ENCODE data around the gene CPAMD8. TPM values are rescaled to one million over a fixed set of nuclear protein-coding genes. Genes with fewer than 3 reads are reported as not detected.

CPAMD8 gene
- total RNA-seq, 2 donors from 2014 or later, result 2.0 to 5.2 TPM

DNA sequence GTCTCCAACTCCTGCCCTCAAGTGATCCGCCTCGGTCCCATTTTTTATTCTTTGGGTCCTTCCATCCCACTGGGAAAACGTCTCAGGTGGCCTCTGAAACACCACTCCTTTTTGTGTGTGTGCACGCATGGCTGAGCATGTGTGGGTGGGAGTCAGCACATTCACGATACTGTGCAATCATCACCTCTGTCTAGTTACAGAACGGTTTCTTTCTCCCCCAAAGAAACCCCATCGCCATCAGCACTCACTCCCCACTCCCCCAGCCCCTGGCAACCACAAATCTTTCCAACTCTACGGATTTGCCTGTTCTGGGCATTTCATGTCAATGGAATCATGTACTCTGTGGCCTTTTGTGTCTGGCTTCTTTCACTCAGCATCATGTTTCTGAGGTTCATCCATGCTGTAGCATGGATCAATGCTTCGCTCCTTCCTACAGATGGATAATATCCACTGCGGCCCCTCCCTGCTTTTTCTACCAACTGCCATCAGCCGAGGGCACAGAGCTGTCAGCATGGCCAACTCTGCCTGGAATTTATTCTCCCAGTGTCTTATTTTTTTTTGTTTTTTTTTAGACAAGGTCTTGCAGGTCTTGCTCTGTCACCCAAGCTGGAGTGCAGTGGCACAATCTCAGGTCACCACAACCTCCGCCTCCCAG is 128.1 kb downstream of the CPAMD8 start:
- Histone ChIP-seq H3K36me3 (replicated peaks in 1 of 2; ENCODE audit: insufficient read depth in 1 of 2, low read depth in 2 of 2) (no peaks in the 10 kb centered on the region), H3K9me3 (no peaks in the 10 kb centered on the region), H3K27ac (no peak overlapping the region), H3K4me1 (peaks cover 11% of the 10 kb centered on the region), H3K4me3 (no peak overlapping the region), H3K27me3 (no peaks in the 10 kb centered on the region)
- TF ChIP-seq POLR2A (IDR thresholded peaks at IDR 0.05), result no peak
- TF ChIP-seq, protein P1, sequence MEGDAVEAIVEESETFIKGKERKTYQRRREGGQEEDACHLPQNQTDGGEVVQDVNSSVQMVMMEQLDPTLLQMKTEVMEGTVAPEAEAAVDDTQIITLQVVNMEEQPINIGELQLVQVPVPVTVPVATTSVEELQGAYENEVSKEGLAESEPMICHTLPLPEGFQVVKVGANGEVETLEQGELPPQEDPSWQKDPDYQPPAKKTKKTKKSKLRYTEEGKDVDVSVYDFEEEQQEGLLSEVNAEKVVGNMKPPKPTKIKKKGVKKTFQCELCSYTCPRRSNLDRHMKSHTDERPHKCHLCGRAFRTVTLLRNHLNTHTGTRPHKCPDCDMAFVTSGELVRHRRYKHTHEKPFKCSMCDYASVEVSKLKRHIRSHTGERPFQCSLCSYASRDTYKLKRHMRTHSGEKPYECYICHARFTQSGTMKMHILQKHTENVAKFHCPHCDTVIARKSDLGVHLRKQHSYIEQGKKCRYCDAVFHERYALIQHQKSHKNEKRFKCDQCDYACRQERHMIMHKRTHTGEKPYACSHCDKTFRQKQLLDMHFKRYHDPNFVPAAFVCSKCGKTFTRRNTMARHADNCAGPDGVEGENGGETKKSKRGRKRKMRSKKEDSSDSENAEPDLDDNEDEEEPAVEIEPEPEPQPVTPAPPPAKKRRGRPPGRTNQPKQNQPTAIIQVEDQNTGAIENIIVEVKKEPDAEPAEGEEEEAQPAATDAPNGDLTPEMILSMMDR (IDR thresholded peaks at IDR 0.05), result no peak
- DNase-seq (no peak), ATAC-seq (no peak)
- intact Hi-C loops (cut with DNase I), result no loop called here
- 90 to 91% methylated on average over 12 of the region's 12 CpGs for WGBS, 2 donors

DNA sequence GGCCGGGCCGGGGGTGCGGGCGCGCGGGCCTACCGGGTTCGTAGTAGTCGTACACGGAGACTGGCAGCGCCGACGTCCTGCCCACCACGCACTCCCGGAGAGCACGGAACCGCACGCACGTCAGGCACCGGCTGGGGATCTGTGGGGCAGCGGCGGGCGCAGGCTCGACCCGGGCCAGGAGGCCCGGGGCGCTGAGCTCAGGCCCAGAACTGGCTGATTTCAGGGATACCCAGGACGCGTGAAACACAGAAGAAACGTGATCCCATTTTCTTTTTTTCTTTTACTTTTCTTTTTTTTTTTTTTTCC is 128.8 kb downstream of the CPAMD8 start:
- Histone ChIP-seq H3K4me3 (peak overlapping the region; percentile 21 to 30), H3K4me1 (peaks cover 11% of the 10 kb centered on the region), H3K27ac (peak overlapping the region in 2 of 4 donors; percentile 55 to 79), H3K36me3 (replicated peaks in 1 of 2; ENCODE audit: insufficient read depth in 1 of 2, low read depth in 2 of 2) (no peaks in the 10 kb centered on the region), H3K27me3 (no peaks in the 10 kb centered on the region), H3K9me3 (no peaks in the 10 kb centered on the region)
- intact Hi-C loops (cut with DNase I), result no loop called here
- TF ChIP-seq, protein P1 (IDR thresholded peaks at IDR 0.05), result no peak
- TF ChIP-seq POLR2A (IDR thresholded peaks at IDR 0.05), result peak in 1 of 3 donors; percentile 4
- ATAC-seq, result no peak
- no peak for DNase-seq
- WGBS, 2 donors, result 12 to 18% methylated on average over 16 to 24 of the region's 30 CpGs

DNA sequence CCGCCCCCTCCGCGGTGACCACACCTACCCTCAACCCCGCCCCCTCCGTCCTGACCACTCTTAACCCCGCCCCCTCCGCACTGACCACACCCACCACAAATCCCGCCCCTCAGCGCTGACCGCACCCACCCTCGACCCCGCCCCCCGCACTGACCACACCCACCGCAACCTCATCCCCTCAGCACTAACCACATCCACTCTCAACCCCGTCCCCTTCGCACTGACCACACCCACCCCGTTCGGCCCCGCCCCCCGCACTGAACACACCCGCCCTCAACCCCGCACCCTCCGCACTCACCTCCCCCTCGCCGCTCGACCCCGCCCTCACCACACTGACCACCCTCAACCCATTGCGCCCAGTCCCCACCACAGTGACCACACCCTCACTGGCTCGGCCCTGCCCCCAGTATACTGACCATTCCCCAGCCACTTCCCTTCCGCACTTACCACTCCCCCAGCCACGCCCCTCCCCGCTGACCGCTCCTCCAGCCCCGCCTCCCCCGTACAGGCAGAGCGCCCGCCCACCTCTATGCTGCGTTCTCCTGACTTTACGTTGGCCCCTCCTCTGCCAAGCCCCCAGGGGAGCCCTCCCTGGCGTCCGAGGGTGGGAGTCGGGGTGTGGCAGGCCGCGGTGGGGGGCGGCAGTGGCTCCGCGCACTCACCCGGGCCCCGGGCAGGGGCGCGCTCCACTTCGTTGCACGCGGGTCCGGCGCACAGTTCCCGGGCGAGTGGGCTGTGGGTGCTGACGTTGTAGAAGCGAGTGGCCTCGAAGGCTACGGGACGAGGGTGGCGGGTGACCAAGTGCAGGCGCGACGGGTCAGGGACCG is 129.4 kb downstream of the CPAMD8 start:
- intact Hi-C loops (cut with DNase I), result no loop called here
- ATAC-seq, result peak; percentile 88

DNA sequence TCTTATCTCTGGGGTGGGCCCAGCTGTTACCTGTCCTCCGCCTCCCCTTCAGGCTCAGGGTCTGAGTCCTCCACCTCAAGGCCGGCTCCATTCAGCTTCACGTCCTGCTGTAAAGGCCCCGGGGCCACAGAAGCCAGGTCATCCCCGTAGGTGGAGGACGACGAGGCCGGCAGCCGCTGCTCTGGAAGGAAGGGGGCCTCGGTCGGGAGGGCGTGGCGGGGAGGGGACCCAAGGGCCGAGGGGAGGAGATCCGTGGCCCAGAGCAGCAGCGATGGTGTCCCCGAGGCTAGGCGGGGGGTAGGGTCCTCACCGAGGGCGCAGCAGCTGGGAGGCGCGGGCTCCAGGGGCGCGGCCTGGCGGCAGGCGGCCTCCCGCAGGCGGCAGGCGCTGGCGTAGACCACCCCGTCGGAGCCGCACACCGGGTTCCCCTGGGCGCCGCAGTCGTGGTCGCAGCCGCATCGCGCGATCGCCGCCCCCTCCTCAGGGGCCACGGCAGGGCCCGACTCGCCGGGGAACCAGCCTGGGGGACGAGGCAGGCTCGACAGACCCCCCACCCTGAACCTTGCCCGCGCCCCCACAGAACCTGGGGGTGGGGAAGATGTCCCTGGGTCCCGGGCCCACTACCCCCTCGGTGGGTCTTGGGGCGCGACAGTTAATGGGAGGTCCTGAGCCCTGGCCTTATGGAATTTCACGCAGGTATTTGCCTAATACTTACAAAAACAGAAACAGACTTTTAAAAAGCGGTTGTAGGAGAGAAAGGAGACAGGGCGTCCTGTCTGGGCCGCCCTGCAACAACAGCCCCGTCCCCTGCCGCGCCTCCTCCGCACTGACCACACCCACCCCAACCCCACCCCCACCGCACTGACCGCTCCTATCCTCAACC is 130.2 kb downstream of the CPAMD8 start:
- Histone ChIP-seq H3K4me1 (peaks cover 11% of the 10 kb centered on the region), H3K9me3 (no peaks in the 10 kb centered on the region), H3K36me3 (replicated peaks in 1 of 2; ENCODE audit: insufficient read depth in 1 of 2, low read depth in 2 of 2) (no peaks in the 10 kb centered on the region), H3K27ac (peak overlapping the region in 2 of 4 donors; percentile 18 to 43), H3K27me3 (no peaks in the 10 kb centered on the region), H3K4me3 (peak overlapping the region; percentile 6 to 31)
- DNase-seq, result peak in 1 of 4 donors; percentile 24
- intact Hi-C loops (cut with DNase I), result no loop called here
- ATAC-seq, result no peak
- TF ChIP-seq POLR2A (IDR thresholded peaks at IDR 0.05), result peak in 2 of 3 donors; percentile 34 to 38
- TF ChIP-seq, protein P1 (IDR thresholded peaks at IDR 0.05), result no peak
- WGBS, 2 donors, result 3 to 6% methylated on average over 4 to 45 of the region's 66 CpGs

More for the DNA sequence above, 129.4 kb downstream of the CPAMD8 start:
- H3K4me3 ChIP-seq, result peak overlapping the region; percentile 21 to 30
- DNase-seq, result peak; percentile 92 to 97 (median 94)
- no peaks in the 10 kb centered on the region for H3K27me3 ChIP-seq
- peak overlapping the region in 2 of 4 donors; percentile 55 to 79 for H3K27ac ChIP-seq
- no peaks in the 10 kb centered on the region for H3K36me3 ChIP-seq (replicated peaks in 1 of 2; ENCODE audit: insufficient read depth in 1 of 2, low read depth in 2 of 2)
- WGBS, 2 donors, result 1 to 6% methylated on average over 22 to 44 of the region's 68 CpGs
- TF ChIP-seq, protein P1 (IDR thresholded peaks at IDR 0.05), result no peak
- TF ChIP-seq POLR2A (IDR thresholded peaks at IDR 0.05), result peak in 2 of 3 donors; percentile 31 to 36
- no peaks in the 10 kb centered on the region for H3K9me3 ChIP-seq
- H3K4me1 ChIP-seq, result peaks cover 11% of the 10 kb centered on the region

Measured in body of pancreas (tissue), 4 donors.